ENCODE measurements around the gene C16orf96. TPM values are rescaled to one million over a fixed set of nuclear protein-coding genes. Genes with fewer than 3 reads are reported as not detected.

The C16orf96 gene
- total and polyA plus RNA-seq, 7 donors, result 0.04 to 0.32 (median 0.06) TPM; not detected in 3

DNA sequence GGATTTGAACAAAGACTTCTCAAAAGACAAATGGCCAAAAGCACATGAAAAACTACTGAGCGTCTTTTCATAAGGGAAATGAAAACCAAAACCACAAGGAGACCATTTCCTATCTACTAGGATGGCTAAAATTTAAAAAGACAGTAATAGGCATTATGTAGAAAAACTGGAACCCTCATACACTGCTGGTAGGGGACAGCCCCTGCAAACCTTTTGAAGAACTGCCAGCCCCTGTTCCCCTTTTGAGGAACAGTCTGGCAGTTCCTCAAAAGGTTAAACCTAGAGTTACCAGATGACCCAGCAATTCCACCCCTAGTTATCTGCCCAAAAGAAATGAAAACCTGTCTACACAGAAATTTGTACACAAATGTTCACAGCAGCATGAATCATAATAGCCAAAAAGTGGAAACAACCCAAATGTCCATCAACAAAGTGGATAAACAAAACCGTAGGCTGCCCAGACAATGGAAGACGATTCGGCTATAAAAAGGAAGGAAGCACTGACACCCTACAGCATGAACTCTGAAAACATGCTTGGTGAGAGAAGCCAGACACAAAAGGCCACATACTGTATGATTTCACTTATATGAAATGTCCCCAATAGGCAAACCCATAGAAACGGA lies 40.4 kb upstream of the C16orf96 start:
- Histone ChIP-seq H3K36me3 (ENCODE audit: insufficient read depth in 1 of 2, low read depth in 1 of 2) (peaks cover 3 to 34% of the 10 kb centered on the region in 2 donors), H3K9me3 (no peaks in the 10 kb centered on the region), H3K4me1 (peaks cover 4% of the 10 kb centered on the region), H3K27me3 (ENCODE audit: insufficient read depth in 3 of 3, low read length in 2 of 3) (no peaks in the 10 kb centered on the region), H3K27ac (peak overlapping the region; percentile 33), H3K4me3 (no peak overlapping the region)
- intact Hi-C loops (cut with DNase I), result loop anchor here (2.0 to 10.0 kb wide), 2 partner anchors 33 to 439 kb away; partner anchors contain the start of gene SEC14L5 (in 1 of the 2)
- WGBS, 3 donors, result 46 to 61% (median 55%) methylated on average over 5 of the region's 5 CpGs
- ATAC-seq (no peak), DNase-seq (no peak)
- TF ChIP-seq, protein P1, sequence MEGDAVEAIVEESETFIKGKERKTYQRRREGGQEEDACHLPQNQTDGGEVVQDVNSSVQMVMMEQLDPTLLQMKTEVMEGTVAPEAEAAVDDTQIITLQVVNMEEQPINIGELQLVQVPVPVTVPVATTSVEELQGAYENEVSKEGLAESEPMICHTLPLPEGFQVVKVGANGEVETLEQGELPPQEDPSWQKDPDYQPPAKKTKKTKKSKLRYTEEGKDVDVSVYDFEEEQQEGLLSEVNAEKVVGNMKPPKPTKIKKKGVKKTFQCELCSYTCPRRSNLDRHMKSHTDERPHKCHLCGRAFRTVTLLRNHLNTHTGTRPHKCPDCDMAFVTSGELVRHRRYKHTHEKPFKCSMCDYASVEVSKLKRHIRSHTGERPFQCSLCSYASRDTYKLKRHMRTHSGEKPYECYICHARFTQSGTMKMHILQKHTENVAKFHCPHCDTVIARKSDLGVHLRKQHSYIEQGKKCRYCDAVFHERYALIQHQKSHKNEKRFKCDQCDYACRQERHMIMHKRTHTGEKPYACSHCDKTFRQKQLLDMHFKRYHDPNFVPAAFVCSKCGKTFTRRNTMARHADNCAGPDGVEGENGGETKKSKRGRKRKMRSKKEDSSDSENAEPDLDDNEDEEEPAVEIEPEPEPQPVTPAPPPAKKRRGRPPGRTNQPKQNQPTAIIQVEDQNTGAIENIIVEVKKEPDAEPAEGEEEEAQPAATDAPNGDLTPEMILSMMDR (IDR thresholded peaks at IDR 0.05), result no peak

DNA sequence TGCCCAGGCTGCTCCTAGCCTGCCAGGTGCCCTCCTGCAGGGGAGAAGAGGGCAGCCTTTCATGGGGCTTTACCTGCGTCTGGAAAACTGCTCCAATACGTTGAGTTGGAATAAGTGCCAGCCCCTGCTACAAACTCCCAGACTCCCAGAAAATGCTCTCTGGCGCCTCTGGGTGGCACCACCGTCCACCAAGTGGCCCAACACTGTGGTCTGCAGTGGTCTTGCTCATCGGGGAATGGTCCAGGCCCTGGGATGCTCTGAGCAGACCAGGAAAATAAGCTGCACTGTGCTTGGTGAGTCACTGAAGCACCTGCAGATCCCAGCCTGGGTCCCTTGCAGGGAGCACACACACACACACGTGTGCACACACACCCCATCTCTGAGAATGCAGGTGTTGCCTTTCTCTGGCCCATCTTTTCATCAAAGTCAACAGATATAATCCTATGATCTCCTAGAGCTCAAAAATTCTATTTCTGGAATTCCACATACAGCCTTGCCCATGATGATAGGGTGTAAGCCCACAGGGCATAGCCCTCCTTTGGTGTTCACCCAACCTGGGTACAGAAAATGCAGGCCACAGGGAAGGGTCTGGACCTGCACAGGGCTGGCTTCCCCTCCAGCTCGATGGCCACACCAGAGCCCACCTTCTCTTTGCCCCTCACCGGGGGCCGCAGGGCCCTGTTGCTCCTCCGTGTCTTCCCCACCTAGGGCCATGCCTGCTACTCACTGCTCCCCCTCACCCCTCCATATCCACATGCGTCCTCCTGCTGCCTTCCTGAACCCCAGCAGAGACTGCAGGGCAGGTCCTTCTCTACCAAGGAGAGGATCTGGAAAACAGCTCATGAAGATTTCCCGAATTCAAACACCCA lies 38.1 kb upstream of the C16orf96 start:
- no peak overlapping the region for H3K27ac ChIP-seq
- H3K4me1 ChIP-seq, result peaks cover 25% of the 10 kb centered on the region
- no peak for DNase-seq
- H3K27me3 ChIP-seq (ENCODE audit: insufficient read depth in 3 of 3, low read length in 2 of 3), result no peaks in the 10 kb centered on the region
- H3K4me3 ChIP-seq, result no peak overlapping the region
- intact Hi-C loops (cut with DNase I), result loop anchor here in 1 of 2 donors (10.0 kb wide), 1 partner anchor 437 kb away; the partner anchor contains the start of gene SEC14L5
- H3K9me3 ChIP-seq, result no peaks in the 10 kb centered on the region
- 58 to 70% (median 68%) methylated on average over 12 of the region's 12 CpGs for WGBS, 3 donors
- H3K36me3 ChIP-seq (ENCODE audit: insufficient read depth in 1 of 2, low read depth in 1 of 2), result peaks cover 0 to 11% of the 10 kb centered on the region in 2 donors
- TF ChIP-seq, protein P1 (IDR thresholded peaks at IDR 0.05), result peak; percentile 49
- peak; percentile 34 to 62 (median 52) for ATAC-seq

DNA sequence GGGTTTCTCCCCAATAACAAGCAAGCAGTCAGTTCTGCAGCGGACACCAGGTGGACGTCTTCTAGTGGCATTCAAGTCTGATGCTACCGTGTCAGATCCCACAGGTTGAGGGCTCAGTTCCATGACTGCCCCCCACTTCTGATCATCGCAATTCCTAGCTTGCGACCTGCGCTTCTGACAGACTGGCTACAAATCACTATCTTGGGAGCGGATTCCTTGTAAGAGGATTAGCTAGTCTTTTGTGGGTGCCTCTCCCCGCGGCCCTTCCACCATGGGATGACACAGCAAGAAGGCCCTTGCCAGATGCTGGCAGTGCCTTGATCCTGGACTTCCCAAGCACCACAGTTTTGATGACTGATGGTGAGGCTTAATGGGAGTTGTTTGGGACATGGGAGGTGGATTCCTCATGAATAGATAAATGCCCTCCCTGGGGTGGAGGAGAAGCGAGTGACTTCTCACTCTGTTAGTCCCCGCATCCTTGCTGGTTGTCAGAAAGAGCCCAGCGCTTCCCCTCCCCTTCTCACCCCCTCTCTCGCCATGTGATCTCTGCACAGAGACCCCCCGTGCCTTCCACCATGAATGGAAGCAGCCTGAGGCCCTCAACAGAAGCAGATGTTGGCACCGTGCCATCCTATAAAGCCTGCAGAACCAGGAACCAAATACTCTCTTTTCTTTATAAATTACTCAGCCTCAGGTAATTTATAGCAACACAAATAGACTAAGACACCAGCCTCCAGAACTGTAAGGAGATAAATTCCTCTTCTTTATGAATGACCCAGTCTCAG lies 36.7 kb upstream of the C16orf96 start:
- Histone ChIP-seq H3K4me3 (no peak overlapping the region), H3K27ac (no peak overlapping the region), H3K27me3 (ENCODE audit: insufficient read depth in 3 of 3, low read length in 2 of 3) (no peaks in the 10 kb centered on the region), H3K9me3 (no peaks in the 10 kb centered on the region), H3K36me3 (ENCODE audit: insufficient read depth in 1 of 2, low read depth in 1 of 2) (no peaks in the 10 kb centered on the region), H3K4me1 (peaks cover 35% of the 10 kb centered on the region)
- intact Hi-C loops (cut with DNase I), result loop anchor here in 1 of 2 donors (10.0 kb wide), 1 partner anchor 435 kb away; the partner anchor contains the start of gene SEC14L5
- DNase-seq (no peak), ATAC-seq (no peak)
- TF ChIP-seq, protein P1 (IDR thresholded peaks at IDR 0.05), result no peak
- 84 to 87% (median 86%) methylated on average over 15 of the region's 15 CpGs for WGBS, 3 donors

- Histone ChIP-seq H3K36me3 (ENCODE audit: insufficient read depth in 1 of 2, low read depth in 1 of 2) (no peaks in the 10 kb centered on the region), H3K27me3 (ENCODE audit: insufficient read depth in 3 of 3, low read length in 2 of 3) (no peaks in the 10 kb centered on the region), H3K4me3 (no peak overlapping the region), H3K4me1 (peaks cover 37% of the 10 kb centered on the region), H3K9me3 (no peaks in the 10 kb centered on the region), H3K27ac (peak overlapping the region; percentile 66)
- TF ChIP-seq, protein P1 (IDR thresholded peaks at IDR 0.05), result no peak
- 77 to 82% (median 78%) methylated on average over 7 of the region's 7 CpGs for WGBS, 3 donors
- DNase-seq (no peak), ATAC-seq (no peak)
- intact Hi-C loops (cut with DNase I), result no loop called here
Observed at GRCh38 chr16:4520913-4521312, 35.2 kb upstream of the C16orf96 start.

Data from psoas muscle (tissue), 8 donors.